GM12872 (cell line): ENCODE data around the gene NID1.

Experiments used
- CTCF ChIP-seq: IDR thresholded peaks from 3 replicates; pipeline ENCODE4 v1.5.1; 2011; ENCODE audit warnings: low read depth, mild to moderate bottlenecking, low read length, moderate library complexity; ENCODE audit not compliant: insufficient read depth

Gene NID1

GRCh38 chr1:235932090-235932510 is 132.8 kb downstream of the NID1 start:
- no peak for TF ChIP-seq CTCF

- no peak for TF ChIP-seq CTCF
Measured at GRCh38 chr1:235931171-235931738, 133.6 kb downstream of the NID1 start.

- TF ChIP-seq CTCF = no peak
Measured at GRCh38 chr1:235930543-235930942, 134.3 kb downstream of the NID1 start.

- TF ChIP-seq CTCF = no peak
Measured at GRCh38 chr1:235929216-235929615, 135.7 kb downstream of the NID1 start.

GRCh38 chr1:235928197-235928596 is 136.7 kb downstream of the NID1 start:
- TF ChIP-seq CTCF = no peak
